PC-3 (cell line): ENCODE data around the gene JCHAIN.

Experiments used
- EZH2 ChIP-seq: fragments of 300-600 bp; sonication (generic); IDR thresholded peaks from one replicate; pipeline ENCODE4 v1.6.1; 2017; ENCODE audit warnings: antibody characterized with exemption, mild to moderate bottlenecking, low read length; ENCODE audit not compliant: unreplicated experiment
- EZH2phosphoT487 ChIP-seq: fragments of 300-600 bp; sonication (generic); IDR thresholded peaks from 2 replicates; pipeline ENCODE4 v1.6.1; 2018; ENCODE audit warnings: mild to moderate bottlenecking, antibody characterized with exemption, low read length, borderline replicate concordance
- TF ChIP-seq, protein P1 (sequence below): fragments of 300-600 bp; sonication (generic); conservative IDR thresholded peaks from 2 replicates; pipeline ENCODE4 v1.5.1; 2017; ENCODE audit warnings: antibody characterized with exemption, low read depth, mild to moderate bottlenecking, low read length

DNA sequence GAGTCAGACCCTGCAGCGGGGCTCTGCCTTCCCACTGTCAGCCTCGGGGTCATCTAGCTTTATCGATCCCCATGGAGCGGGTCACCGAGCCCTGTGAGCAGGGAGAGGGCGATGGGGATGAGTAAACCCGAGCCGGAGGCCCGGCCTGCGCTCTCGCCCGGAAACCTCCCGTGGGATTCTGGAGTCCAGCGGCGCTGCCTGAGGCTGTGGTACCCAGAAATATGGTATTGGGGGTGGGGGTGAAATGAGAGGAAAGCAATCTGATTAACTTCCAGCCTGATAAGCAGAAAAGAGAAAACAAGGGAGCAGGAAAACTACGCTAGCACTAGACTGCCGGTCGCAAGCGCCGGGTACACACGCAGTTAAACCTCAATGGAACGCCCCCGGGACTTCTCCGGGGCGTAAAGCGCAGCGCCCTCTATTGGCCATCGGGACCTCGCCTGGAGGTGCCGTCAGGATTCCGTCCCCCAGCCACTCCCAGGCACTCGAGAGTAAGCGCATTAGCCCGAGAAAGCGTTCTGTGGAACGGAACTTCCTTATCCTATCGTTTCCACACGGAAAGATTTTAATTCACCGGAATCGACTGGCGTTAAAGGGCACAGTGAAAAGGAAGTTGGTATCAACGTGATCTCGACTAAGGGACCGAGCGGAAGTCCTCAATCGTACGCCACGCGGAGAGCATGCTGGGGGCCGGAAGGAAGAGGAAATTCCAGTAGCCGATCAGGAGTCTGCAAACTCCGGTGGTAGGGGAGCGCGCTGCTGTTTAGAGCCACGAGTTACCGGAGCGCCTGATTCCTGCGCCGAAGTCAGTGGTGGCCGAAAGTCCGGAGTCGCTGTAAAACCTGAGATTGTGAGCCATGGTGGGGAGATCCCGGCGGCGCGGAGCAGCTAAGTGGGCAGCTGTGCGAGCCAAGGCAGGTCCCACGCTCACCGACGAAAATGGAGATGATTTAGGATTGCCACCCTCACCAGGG lies 21.8 kb upstream of the JCHAIN start, which contains the start of gene UTP3:
- TF ChIP-seq, protein P1, sequence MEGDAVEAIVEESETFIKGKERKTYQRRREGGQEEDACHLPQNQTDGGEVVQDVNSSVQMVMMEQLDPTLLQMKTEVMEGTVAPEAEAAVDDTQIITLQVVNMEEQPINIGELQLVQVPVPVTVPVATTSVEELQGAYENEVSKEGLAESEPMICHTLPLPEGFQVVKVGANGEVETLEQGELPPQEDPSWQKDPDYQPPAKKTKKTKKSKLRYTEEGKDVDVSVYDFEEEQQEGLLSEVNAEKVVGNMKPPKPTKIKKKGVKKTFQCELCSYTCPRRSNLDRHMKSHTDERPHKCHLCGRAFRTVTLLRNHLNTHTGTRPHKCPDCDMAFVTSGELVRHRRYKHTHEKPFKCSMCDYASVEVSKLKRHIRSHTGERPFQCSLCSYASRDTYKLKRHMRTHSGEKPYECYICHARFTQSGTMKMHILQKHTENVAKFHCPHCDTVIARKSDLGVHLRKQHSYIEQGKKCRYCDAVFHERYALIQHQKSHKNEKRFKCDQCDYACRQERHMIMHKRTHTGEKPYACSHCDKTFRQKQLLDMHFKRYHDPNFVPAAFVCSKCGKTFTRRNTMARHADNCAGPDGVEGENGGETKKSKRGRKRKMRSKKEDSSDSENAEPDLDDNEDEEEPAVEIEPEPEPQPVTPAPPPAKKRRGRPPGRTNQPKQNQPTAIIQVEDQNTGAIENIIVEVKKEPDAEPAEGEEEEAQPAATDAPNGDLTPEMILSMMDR = peak; percentile 99
- TF ChIP-seq EZH2 = no peak
- no peak for TF ChIP-seq EZH2phosphoT487
